Spinal cord (tissue), 10 donors: ENCODE data around the gene PALD1. TPM values are rescaled to one million over a fixed set of nuclear protein-coding genes. Genes with fewer than 3 reads are reported as not detected.

Experiments
- DNase-seq, 6 donors: peaks; one replicate each; pipeline versions ENCODE4 v3.0.0 to v3.0.0-alpha.2; 2013 to 2015; ENCODE audit warnings: low spot score in 6 of 6, low read depth in 4 of 6
- H3K27ac ChIP-seq: one replicate; pipeline ENCODE4 v1.5.1; 2013; ENCODE audit warnings: low read depth, low read length, control low read depth
- H3K27me3 ChIP-seq: one replicate; pipeline ENCODE4 v1.6.1; 2013; ENCODE audit warnings: low read length; ENCODE audit not compliant: control insufficient read depth, insufficient read depth
- H3K36me3 ChIP-seq: one replicate; pipeline ENCODE4 v1.6.1; 2013; ENCODE audit warnings: low read length; ENCODE audit not compliant: control insufficient read depth, insufficient read depth
- H3K4me1 ChIP-seq: one replicate; pipeline ENCODE4 v1.6.1; 2013; ENCODE audit warnings: low read length; ENCODE audit not compliant: control insufficient read depth, insufficient read depth
- H3K4me3 ChIP-seq: one replicate; pipeline ENCODE4 v1.5.1; 2013; ENCODE audit warnings: low read depth, low read length, control low read depth
- H3K9me3 ChIP-seq: one replicate; pipeline ENCODE4 v1.6.1; 2013; ENCODE audit warnings: low read length; ENCODE audit not compliant: control insufficient read depth, insufficient read depth
- WGBS: methylation state at CpG from one replicate; pipeline ENCODE4 v1.1.5; 2013; ENCODE audit warnings: missing lambda C conversion rate; ENCODE audit not compliant: insufficient coverage; 5-methylcytosine and 5-hydroxymethylcytosine counted together
- polyA plus RNA-seq, 2 donors: library from polyadenylated mRNA; unstranded; fragments of 120-200 nt; gene quantifications; one replicate each; pipeline ENCODE4 v1.2.1, GENCODE V29; 2013; ENCODE audit not compliant: insufficient read length in 2 of 2
- total RNA-seq, 2 donors: library from RNA; depleted of rRNA in 1 of 2; stranded (reverse); fragments of 120-200 nt in 1 of 2; fragments of >200 nt in 1 of 2; gene quantifications; one replicate each; pipeline versions ENCODE4 v1.2.3 to v1.2.4, GENCODE V29; 2013 to 2014
- donor health status: healthy.

PALD1 gene
- total and polyA plus RNA-seq, 4 donors, result 10.0 to 26.3 (median 24.1) TPM

GRCh38 chr10:70557086-70557845, 78.7 kb downstream of the PALD1 start:
- H3K27ac ChIP-seq, result no peak overlapping the region
- H3K4me1 ChIP-seq, result peaks cover 32% of the 10 kb centered on the region
- H3K36me3 ChIP-seq, result peaks cover 16% of the 10 kb centered on the region
- DNase-seq, result no peak
- H3K27me3 ChIP-seq, result no peaks in the 10 kb centered on the region
- WGBS, result 97% methylated on average over 10 of the region's 11 CpGs
- no peaks in the 10 kb centered on the region for H3K9me3 ChIP-seq
- H3K4me3 ChIP-seq, result no peak overlapping the region

GRCh38 chr10:70557876-70558275, 79.3 kb downstream of the PALD1 start:
- H3K4me1 ChIP-seq, result peaks cover 35% of the 10 kb centered on the region
- DNase-seq, result no peak
- WGBS, result 100% methylated on average over 1 of the region's 2 CpGs
- H3K36me3 ChIP-seq, result peaks cover 16% of the 10 kb centered on the region
- H3K4me3 ChIP-seq, result no peak overlapping the region
- no peaks in the 10 kb centered on the region for H3K9me3 ChIP-seq
- no peak overlapping the region for H3K27ac ChIP-seq
- no peaks in the 10 kb centered on the region for H3K27me3 ChIP-seq

- Histone ChIP-seq H3K27ac (no peak overlapping the region), H3K27me3 (no peaks in the 10 kb centered on the region), H3K4me3 (no peak overlapping the region), H3K9me3 (no peaks in the 10 kb centered on the region), H3K36me3 (peaks cover 16% of the 10 kb centered on the region), H3K4me1 (peaks cover 38% of the 10 kb centered on the region)
- no peak for DNase-seq
- WGBS, result 93% methylated on average over 5 of the region's 11 CpGs
Measured at GRCh38 chr10:70558295-70558694, 79.7 kb downstream of the PALD1 start.

GRCh38 chr10:70558871-70559810, 80.6 kb downstream of the PALD1 start:
- WGBS, result 58% methylated on average over 19 of the region's 20 CpGs
- H3K9me3 ChIP-seq, result no peaks in the 10 kb centered on the region
- H3K4me1 ChIP-seq, result peaks cover 43% of the 10 kb centered on the region
- H3K27ac ChIP-seq, result no peak overlapping the region
- no peak overlapping the region for H3K4me3 ChIP-seq
- no peaks in the 10 kb centered on the region for H3K27me3 ChIP-seq
- peaks cover 16% of the 10 kb centered on the region for H3K36me3 ChIP-seq
- peak in 1 of 6 donors; percentile 56 for DNase-seq

- 81% methylated on average over 5 of the region's 5 CpGs for WGBS
- no peak overlapping the region for H3K27ac ChIP-seq
- H3K27me3 ChIP-seq, result no peaks in the 10 kb centered on the region
- H3K4me3 ChIP-seq, result no peak overlapping the region
- peaks cover 43% of the 10 kb centered on the region for H3K4me1 ChIP-seq
- no peaks in the 10 kb centered on the region for H3K9me3 ChIP-seq
- peaks cover 23% of the 10 kb centered on the region for H3K36me3 ChIP-seq
- DNase-seq, result no peak
Measured at GRCh38 chr10:70559861-70560260, 81.3 kb downstream of the PALD1 start.

GRCh38 chr10:70560511-70560941, 82.0 kb downstream of the PALD1 start:
- WGBS, result 85% methylated on average over 11 of the region's 14 CpGs

GRCh38 chr10:70561070-70561469, 82.5 kb downstream of the PALD1 start:
- no peaks in the 10 kb centered on the region for H3K9me3 ChIP-seq
- H3K27ac ChIP-seq, result no peak overlapping the region
- H3K4me1 ChIP-seq, result peaks cover 43% of the 10 kb centered on the region
- DNase-seq, result peak in 2 of 6 donors; percentile 64 to 73
- H3K4me3 ChIP-seq, result no peak overlapping the region
- no peaks in the 10 kb centered on the region for H3K27me3 ChIP-seq
- 15% methylated on average over 8 of the region's 10 CpGs for WGBS
- peaks cover 28% of the 10 kb centered on the region for H3K36me3 ChIP-seq

More at GRCh38 chr10:70560511-70560941, 82.0 kb downstream of the PALD1 start:
- Histone ChIP-seq H3K27me3 (no peaks in the 10 kb centered on the region), H3K36me3 (peaks cover 24% of the 10 kb centered on the region), H3K4me1 (peaks cover 43% of the 10 kb centered on the region), H3K4me3 (no peak overlapping the region), H3K27ac (no peak overlapping the region), H3K9me3 (no peaks in the 10 kb centered on the region)
- no peak for DNase-seq

GRCh38 chr10:70561558-70561957, 83.0 kb downstream of the PALD1 start:
- Histone ChIP-seq H3K4me1 (peaks cover 43% of the 10 kb centered on the region), H3K27ac (no peak overlapping the region), H3K9me3 (no peaks in the 10 kb centered on the region), H3K27me3 (no peaks in the 10 kb centered on the region), H3K4me3 (no peak overlapping the region), H3K36me3 (peaks cover 33% of the 10 kb centered on the region)
- no peak for DNase-seq
- WGBS, result 79% methylated on average over 6 of the region's 6 CpGs

GRCh38 chr10:70562036-70562755, 83.6 kb downstream of the PALD1 start:
- H3K9me3 ChIP-seq, result no peaks in the 10 kb centered on the region
- H3K4me1 ChIP-seq, result peaks cover 43% of the 10 kb centered on the region
- H3K27ac ChIP-seq, result no peak overlapping the region
- H3K36me3 ChIP-seq, result peaks cover 40% of the 10 kb centered on the region
- no peak for DNase-seq
- no peak overlapping the region for H3K4me3 ChIP-seq
- no peaks in the 10 kb centered on the region for H3K27me3 ChIP-seq
- 81% methylated on average over 13 of the region's 15 CpGs for WGBS
